GM18520 (cell line): Measurements from ENCODE around the gene RABGAP1.

ENCODE experiments used
- ATAC-seq: cut with Tn5 transposase; IDR thresholded peaks from one replicate; pipeline ENCODE4 v1.9.1; 2021; ENCODE audit not compliant: unreplicated experiment

Gene RABGAP1

DNA sequence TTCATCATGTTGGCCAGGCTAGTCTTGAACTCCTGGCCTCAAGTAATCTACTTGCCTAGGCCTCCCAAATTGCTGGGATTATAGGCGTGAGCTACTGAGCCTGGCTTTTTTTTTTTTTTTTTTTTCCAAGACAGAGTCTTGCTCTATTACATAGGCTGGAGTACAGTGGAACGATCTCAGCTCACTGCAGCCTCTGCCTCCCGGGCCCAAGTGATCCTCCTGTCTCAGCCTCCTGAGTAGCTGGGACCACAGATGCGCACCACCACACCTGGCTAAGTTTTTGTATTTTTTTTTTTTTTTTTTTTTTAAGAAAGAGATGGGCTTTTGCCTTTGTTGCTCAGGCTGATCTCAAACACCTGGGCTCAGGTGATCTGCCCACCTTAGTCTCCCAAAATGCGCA, 66.4 kb downstream of the RABGAP1 start:
- no peak for ATAC-seq

DNA sequence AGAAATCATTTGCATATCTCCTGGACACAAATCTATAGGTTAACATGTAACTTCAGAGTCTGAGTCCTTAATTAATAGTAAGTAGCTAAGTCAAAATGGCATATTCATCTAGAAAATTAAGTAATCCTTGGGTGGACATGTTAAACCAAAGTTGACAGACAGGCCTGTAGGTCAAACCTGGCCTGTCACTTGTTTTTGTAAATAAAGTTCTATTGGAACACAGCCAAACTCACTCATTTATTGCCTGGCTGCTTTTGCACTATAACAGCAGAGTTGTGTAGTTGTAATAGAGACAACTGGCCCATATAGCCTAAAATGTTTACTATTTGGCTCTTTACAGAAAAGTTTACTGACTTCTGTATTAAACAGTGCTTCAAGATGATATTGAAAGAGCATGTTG, 68.1 kb downstream of the RABGAP1 start:
- ATAC-seq: no peak

DNA sequence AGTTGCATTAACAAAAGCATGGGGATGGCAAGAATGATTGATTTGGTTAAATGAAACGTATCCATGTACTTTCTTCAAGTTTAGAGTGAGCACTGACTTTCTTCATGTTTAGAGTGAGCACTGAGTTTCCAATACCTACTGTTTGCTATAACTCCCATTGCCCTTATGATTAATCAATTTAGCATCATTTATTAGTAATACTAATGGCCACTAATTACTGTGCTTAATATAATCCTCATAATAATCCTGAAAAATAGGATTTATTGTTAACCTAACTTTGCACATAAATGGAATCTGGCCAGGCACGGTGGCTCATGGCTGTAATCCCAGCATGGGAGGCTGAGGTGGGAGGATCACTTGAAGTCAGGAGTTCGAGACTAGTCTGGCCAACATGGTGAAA, 70.6 kb downstream of the RABGAP1 start:
- ATAC-seq: no peak

DNA sequence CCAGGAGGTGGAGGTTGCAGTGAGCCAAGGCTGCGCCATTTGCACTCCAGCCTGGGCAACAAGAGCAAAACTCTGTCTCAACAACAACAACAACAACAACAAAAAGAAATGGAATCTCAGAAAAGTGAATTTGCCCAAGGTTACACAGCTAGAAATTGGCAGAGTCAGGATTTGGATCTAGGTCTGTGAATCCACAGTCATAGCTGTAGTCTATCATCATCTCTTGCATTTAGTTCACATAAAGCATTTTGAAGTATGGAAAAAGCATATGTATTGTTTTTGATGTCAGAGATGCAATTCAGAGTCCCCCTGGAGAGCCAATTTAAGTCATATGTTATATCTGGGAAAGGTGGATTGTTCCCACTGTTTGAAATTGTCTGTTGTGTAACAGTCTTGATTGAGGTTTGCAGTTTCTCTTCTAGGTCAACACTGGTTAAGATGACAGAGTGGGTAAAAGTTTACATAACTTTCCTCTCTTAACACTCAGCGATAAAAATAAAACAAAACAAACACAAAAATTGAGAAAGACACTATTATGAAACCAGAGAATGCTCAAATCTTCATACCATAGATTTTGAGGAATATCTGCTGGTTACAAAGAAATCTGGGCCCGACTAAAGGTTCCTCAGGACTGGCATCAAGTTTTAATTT, 71.2 kb downstream of the RABGAP1 start:
- ATAC-seq: no peak

DNA sequence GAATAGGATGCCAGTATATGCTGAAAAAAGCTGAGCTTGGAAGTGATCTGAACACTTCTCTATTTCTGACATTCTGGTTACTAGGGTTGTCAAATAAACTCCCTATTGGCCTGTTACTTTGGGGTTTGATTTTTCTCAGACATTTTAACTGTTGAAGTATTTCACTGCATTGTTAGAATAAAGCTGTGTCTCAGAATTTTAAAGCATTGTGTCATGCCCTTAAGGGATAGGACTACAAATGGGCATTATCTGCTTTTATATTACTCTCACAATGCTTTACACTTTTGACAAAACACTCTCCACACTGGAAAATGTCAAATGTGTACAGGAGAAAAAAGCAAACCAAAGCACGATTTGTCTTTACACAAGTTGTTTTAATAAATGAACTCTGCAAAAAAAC, 75.8 kb downstream of the RABGAP1 start:
- no peak for ATAC-seq

DNA sequence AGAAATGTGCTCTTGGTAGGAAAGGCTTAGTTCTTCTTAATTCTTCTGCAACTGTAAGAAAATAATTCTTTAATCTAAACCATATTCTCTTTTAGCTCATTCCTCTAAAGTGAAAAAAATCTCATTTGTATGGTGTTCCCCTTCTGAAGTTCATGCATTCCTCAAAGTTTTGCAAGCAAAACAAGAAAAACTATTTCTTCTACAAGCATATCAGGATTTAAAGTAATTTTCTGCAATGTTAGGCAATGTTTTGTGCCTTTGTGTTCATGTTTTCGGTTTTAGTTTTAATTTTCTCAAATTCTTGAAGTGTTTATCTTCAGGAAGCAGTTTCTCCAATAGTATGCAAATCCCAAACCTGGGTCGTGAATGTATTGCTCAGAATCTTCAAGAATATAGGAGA, 80.0 kb downstream of the RABGAP1 start:
- no peak for ATAC-seq

DNA sequence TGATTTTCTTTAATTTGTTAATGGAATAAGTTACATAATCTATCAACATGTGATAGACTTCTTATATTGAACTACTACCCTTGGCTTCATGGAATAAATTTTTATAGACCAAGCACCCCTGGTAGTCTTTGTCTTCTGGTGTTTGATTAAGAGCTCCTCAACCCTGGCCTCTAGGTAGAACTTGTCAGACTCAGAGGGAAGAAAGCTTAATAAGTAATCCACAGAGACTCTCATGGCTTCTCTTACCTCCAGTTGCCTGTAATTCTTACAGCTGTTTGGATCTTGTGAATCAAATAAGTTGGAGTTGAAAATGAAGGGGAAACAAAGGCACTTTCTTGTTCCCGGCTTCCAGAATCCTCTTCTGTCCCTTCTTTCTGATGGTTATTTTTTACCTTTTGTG, 85.6 kb downstream of the RABGAP1 start:
- ATAC-seq: no peak

DNA sequence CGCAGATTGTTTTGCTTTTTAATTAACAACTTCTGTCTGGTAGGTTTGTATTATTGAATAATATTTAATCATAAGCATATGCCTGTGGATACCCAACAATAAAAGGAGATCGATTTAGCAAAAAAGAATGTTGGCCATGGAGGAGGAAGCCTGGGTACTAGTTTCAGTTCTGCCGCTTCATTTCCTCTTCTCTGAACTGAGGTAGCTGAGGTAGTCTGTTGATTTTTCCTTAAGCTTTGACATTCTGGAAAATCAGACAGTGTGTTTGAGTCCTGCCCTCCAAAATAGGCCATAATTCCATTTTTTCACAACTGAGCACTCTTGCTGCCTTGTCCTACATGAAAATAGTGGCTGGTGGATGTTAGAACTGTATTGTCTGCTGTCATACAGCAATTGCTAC, 86.7 kb downstream of the RABGAP1 start:
- ATAC-seq: no peak

DNA sequence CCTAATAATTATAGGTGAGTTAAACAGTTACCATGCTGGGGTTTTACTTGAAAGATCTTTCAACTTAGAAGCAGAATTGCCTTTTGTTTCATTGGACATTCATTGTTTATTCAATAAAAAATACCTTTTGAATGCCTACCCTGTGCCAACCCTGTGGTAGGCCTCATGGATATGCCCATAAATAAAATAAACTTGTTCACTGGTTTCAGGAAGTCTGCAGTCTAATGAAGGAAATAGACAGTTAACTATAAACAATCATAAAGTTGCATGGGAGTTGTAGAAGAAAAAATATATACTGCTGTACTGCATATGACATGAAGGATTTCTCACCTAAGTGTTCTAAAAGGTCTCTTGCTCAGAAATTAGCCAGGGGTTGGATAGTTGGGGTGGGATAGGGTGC, 87.3 kb downstream of the RABGAP1 start:
- no peak for ATAC-seq

DNA sequence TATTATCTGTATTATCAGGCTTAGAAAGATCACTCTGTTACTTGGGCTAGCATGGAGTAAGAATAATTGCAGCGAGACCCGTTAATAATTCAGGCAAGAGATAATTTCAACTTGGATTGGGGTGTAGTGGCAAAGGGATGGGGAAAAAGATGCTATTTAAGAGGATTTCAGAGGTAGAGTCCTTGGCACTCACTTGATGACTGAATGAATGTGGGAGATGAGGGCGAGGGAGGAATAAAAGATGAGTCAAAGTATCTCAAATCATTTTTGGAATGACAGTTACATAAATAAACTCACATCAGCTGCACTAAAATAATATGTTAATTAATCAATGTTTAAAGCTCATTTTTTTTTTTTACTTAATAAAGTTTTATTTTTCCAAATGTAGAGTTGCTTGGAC, 88.2 kb downstream of the RABGAP1 start:
- no peak for ATAC-seq

DNA sequence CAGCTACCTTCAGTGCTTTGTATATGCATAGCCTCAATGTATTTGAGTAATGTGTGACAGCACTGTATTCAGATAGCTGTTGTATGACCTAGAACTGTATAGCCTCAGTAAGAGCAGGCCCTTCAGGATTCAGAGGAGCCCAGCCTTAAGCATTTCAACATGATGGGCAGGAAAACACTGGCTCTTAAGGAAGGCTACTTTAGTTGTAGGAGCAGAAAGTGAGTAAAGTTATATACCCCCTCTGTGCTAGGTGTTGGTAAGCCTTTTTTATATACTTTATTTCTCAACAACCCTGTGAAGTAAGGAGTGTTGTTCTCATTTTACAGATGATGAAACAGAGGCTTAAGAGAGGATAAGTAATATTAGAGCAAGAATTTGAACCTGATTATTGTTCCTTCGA, 91.1 kb downstream of the RABGAP1 start:
- no peak for ATAC-seq

DNA sequence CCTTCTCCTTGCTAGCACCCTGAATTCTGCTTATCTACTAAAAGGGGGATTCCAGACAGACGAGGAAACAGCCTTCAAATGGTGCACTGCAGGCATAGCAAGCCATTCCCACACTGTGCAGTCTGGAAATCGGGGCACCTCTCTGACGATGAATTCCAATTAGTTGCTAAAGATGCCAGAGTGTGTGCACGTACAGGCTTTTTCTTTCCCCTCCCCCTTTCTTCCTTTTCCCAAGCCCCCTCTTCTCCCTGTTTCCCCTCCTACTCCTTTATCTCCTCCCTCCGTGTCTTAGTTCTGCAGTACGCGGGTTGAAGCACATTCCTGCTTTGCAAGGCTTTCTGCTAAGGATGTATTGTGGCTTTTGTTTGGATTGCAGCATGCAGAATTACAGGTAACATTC, 92.5 kb downstream of the RABGAP1 start, which contains the start of gene GPR21:
Gene GPR21 (plus strand): TSS at position 316 of the 400 bp plus-strand sequence. CDS start 900 bp downstream, outside the sequence.
- no peak for ATAC-seq

DNA sequence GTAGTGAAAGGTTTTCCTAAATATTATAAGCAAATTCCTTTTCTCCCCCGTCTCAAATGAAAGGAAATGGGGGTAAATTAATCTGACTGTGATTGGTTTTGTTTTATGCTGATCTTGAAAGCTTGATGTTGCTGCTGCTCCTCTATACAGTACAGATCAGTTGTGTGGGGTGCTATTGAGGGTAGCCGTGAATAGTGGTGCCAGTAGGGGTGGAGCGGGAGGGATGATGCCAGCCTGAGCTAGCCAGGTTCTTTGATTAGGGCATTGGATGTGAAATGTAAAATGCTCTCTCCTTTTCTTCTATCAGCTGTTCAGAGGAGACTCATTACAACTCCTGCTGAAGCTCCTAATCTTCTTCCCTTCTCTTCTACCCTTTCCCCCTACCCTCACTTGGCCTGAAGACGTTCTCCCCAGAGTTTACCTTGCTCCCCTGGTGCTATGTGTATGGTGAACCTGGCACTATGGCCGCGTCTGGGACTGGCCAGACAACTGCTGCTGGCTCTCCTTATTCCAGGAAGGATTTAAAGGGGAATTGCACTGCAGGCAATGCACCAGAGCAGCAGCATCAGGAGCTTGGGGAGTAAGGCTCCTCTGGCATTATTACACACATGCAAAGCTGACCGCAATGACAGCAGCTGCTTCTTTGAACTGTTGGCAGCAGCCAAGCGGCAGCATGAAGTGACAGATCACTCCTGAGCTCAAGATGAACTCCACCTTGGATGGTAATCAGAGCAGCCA, 93.2 kb downstream of the RABGAP1 start:
- no peak for ATAC-seq

DNA sequence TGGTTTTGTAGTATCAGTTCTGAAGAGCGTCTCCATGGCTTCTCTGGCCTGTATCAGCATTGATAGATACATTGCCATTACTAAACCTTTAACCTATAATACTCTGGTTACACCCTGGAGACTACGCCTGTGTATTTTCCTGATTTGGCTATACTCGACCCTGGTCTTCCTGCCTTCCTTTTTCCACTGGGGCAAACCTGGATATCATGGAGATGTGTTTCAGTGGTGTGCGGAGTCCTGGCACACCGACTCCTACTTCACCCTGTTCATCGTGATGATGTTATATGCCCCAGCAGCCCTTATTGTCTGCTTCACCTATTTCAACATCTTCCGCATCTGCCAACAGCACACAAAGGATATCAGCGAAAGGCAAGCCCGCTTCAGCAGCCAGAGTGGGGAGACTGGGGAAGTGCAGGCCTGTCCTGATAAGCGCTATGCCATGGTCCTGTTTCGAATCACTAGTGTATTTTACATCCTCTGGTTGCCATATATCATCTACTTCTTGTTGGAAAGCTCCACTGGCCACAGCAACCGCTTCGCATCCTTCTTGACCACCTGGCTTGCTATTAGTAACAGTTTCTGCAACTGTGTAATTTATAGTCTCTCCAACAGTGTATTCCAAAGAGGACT, 94.2 kb downstream of the RABGAP1 start:
- no peak for ATAC-seq

DNA sequence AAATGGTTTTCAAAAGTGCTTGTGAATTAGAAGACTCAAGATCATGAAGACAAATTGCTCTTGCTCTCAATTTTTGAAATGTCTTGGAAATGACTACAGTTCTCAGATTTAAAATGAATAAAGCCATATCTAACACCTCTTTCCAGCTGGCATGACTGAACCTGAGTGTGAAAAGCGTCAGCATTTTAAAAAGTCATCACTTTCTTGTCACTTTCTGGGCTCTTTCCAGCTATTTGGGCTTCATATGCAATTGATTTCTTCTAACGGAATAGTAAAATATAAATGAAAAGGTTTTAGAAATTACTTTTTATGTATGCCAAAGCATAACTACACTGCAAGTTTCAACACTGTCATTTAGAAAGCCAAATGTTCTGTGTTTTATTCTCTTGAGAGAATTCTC, 95.0 kb downstream of the RABGAP1 start:
- no peak for ATAC-seq

DNA sequence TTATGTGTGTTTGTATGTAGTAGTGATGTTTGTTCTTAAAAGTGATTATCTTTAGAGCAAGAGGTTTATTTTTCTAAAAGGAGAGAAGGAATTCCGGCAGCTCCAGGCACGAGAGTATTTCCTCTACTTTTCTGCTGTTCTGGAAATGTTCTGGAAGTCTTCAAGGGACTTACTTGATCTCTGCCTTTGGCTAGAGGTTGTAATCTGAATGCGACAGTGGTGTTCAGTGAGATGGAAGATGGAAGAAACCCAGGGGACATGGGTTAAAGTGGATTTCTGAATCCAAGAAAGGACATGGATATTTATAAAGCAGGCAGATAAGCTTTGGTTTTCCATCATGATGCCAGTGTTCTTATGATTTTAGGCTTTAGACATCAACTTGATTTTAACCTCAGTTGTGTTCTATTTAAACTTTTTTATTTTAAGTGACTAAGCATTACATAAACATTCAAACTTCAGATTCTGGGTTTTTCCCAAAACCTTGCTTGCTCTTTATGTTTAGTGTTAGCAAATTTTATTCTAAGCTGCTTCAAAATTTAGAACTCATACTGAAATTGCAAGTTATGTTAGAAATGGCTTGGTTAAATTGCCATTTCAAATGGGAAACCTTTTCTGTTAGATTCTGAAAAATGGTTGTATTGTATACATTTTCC, 96.2 kb downstream of the RABGAP1 start:
- ATAC-seq: no peak

DNA sequence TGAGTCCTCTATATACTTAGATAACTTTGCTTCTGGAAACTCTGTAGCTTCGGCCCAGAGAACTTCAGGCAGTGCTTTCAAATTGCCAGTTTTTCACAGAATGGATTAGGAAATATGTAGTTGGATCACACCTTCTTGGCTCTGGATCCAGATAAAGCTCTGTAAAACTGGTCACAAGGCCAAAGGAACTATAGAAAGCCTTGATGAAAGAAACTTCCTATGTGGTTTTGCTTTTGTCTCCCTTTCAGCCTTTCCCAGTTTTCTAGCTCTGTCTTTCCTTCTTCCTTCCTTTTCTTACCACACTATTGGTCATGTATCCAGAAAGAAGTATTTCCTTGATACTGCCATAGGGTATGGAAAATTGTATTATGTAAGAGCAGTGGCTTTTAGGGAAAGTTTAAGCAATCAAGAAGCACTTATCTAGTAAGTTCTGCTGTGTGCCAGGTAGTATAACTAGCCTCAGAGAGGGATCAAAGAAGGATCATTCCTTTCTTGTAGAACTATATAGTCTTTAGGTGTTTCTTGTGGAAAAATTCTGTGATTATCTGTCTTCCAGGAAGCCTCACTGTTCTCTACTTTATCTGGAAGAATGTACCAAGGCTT, 98.9 kb downstream of the RABGAP1 start:
- no peak for ATAC-seq

DNA sequence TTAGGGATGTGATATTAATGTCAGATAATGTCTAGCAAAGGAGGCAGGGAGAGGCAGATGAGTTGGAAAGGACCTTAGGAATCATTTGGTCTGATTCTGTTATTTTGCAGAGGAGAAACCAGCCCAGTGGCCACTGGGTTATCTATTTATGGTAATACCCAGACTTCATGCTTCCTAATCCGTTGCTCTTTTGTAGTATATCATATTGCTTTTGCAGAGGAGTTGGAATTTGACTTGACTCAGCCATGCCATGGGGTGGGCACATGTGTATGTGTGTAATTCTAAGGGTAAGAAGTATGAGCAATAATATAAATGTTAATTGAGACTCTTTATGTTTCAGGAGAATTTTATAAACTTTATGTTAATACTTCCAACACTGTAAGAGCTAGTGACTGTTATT, 100.0 kb downstream of the RABGAP1 start:
- no peak for ATAC-seq

DNA sequence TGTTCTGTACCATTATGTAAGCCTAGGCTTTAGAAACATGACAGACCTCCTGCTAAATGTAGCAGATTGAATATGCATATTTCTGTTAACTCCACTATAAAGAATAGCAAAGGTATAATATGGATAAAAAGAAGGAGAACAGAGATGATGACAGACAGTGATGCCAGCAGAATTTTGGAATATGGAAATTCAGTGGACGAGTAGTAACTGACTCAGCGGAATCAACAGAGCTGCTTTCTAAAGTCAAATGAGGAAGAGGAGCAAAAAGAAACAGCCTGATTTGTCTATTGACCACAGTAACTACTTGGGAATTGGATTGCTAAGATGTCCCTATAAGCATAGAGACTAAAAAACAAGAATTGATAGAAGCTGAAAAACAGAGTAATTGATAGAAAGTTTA, 100.7 kb downstream of the RABGAP1 start:
- ATAC-seq: no peak

DNA sequence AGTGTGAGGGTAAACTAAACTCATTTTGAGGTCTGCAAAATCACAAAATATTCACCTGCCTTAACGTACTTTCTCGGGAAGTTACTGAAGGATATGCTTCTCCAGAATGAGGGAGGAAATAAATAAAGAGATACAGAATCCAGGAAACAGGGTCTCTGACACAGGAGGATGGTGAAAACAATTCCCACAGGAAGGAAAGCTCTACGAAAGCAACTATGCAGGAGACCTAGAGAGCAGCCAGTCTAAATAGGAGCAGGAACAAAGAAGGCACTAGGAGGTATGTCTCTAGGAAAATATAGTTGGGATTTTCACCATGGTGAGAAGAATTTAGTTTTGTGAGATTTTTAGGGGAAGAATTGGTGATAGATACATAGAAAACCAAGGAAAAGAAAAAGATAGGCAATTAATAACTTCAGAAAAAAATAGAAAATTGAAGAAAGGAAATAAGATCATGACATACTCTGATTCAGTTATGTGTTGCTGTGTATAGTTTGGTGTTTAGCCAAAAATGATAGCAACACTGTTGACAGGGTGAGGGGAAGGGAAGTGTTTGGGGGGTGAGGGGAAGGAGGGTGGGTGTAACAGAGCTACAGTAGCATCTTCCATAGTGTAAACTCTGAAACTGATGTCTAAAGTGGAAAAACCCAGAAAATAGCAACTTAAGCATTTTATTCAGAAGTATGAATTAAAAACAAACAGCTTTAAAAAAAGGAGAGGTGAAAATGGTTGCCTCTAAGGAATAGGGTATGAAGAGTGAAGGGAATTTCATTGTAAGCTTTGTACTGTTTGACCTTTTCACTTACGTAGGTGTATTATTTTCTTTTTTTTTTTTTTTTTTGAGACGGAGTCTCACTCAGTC, 102.5 kb downstream of the RABGAP1 start:
- ATAC-seq: no peak
